GM18867 (cell line): ENCODE results near the gene NLRP3.
A peak's percentile ranks its signal among the peaks of the same experiment; 100 is the strongest.

ENCODE experiments used
- ATAC-seq: cut with Tn5 transposase; IDR thresholded peaks from one replicate; pipeline ENCODE4 v1.9.1; 2021; ENCODE audit warnings: mild to moderate bottlenecking, moderate library complexity; ENCODE audit not compliant: unreplicated experiment

Gene NLRP3

DNA sequence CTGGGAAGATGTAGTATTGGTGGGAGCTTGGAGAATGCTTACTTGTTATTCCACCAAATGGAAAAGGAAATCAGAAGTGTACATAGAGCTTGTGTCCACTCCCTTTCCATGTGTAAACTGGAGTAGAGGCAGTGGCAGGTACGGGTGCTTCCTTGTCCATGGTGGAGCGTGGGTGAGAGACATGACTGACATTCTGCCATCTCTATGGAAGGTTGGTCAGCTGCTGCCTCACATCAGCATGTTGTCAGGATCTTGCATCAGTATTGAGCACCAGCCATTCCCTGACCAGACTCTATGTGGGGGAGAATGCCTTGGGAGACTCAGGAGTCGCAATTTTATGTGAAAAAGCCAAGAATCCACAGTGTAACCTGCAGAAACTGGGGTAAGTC is 19.8 kb downstream of the NLRP3 start:
- ATAC-seq = no peak

GRCh38 chr1:247437551-247438505 is 21.9 kb downstream of the NLRP3 start:
- no peak for ATAC-seq

GRCh38 chr1:247440001-247440620 is 24.1 kb downstream of the NLRP3 start:
- ATAC-seq = peak; percentile 95

DNA sequence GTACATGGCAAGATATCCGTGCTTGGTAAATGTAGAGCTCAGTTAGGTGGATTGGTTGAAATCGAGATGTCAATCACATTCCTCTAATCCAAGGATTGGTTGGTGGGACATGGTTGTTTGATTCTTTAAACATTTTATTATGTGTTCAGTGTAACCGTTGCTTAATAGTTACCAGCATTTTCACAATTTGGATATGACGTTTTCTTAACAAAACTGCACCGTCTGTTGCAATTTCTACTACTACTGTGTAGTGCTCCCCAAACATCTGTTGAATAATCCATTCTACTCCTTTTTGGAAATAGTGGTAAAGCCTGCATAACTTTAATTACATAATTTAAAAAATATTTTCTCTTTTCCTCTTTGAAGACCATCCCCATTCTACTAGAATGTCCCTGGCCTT is 25.6 kb downstream of the NLRP3 start:
- ATAC-seq = no peak

- ATAC-seq = no peak
These were observed 26.2 kb downstream of the NLRP3 start for GRCh38 chr1:247442164-247442563.

- ATAC-seq = no peak
These were observed 27.7 kb downstream of the NLRP3 start for GRCh38 chr1:247443641-247444040.

GRCh38 chr1:247444571-247444970 is 28.6 kb downstream of the NLRP3 start:
- ATAC-seq = no peak

GRCh38 chr1:247445526-247446356 is 29.8 kb downstream of the NLRP3 start:
- no peak for ATAC-seq

- no peak for ATAC-seq
These were observed 31.4 kb downstream of the NLRP3 start for GRCh38 chr1:247447162-247447909.

DNA sequence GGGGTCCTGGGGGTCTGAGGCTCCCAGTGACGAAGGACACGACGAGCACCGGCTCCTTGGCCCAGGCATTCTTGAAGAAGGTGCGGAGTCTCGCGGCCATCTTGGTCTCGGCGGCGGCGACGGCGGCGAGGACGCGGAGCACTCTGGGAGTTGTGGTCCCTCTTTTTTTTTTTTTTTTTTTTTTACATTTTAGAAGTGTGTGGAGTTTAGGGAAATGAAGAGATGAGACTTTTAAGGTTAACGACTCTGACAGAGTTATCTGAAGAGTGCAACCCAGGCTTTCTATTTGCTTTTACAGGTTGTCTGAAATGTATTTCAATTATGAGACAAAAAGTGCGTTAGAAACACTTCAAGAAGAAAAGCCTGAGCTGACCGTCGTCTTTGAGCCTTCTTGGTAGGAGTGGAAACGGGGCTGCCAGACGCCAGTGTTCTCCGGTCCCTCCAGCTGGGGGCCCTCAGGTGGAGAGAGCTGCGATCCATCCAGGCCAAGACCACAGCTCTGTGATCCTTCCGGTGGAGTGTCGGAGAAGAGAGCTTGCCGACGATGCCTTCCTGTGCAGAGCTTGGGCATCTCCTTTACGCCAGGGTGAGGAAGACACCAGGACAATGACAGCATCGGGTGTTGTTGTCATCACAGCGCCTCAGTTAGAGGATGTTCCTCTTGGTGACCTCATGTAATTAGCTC is 32.3 kb downstream of the NLRP3 start:
- peak; percentile 57 for ATAC-seq

DNA sequence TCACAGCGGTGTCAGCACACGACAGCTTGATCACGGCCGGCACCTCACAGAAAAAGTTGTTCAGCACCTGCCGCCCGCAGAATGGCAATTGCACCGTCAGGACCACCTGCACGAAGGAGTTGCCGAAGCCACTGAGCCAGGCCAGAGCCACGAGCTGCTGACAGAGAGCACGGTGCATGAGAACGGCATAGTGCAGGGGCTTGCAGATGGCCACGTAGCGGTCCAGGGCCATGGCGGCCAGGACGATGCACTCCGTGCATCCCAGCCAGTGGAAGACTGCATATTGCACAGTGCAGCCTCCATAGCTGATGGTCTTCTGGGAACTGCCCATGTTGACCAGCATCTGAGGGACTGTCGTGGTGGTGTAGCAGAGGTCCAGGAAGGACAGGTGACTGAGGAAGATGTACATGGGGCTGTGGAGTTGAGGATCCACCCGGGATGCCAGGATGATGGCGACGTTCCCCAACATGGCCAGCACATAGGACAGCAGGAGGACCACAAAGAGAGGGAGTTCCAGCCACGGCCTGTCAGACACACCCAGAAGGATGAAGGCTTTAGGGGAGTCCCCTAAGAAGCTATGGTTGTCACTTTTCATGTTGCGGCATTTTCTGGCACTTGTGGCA is 35.5 kb downstream of the NLRP3 start:
- no peak for ATAC-seq

- ATAC-seq = no peak
These were observed 36.6 kb downstream of the NLRP3 start for GRCh38 chr1:247452447-247453039.

- no peak for ATAC-seq
These were observed 37.3 kb downstream of the NLRP3 start for GRCh38 chr1:247453245-247453644.

DNA sequence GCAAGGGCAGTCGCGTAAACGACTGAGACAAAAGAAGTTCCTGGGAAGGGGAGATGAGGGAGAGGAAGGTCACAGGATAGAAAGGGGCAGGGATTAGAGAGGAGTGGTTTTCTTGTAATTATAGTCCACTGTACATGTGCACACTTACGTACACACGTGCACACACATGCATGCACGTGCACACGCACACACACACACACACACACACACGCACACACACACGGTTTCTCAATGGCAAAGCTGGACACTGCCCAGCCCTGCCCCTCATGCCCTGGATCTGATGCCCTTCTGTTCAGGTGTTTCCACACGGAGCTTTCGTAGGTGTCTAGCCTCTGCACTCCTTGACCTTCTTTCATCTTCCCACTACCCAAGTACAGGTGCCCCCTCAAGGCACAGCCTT is 38.0 kb downstream of the NLRP3 start:
- no peak for ATAC-seq

DNA sequence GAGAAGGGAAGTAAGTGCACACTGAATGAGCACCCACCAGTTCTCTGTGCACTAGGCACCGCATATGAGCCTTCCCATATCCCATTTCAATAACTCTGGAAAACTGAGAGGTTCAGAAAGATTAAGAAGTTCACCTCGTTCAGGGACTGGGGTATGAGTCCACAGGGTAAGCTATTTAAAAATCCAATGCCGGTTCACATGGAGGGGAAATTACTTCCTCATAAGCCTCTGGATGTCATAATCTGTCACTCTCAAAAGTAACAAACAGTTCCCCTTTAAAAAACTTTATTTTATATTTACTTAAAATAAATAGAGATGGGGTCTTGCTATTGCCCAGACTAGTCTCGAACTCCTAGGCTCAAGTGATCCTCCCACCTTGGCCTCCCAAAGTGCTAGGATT is 40.0 kb downstream of the NLRP3 start:
- no peak for ATAC-seq

- ATAC-seq = no peak
These were observed 41.1 kb downstream of the NLRP3 start for GRCh38 chr1:247456914-247457639.

GRCh38 chr1:247459507-247459906 is 43.5 kb downstream of the NLRP3 start:
- ATAC-seq = no peak

DNA sequence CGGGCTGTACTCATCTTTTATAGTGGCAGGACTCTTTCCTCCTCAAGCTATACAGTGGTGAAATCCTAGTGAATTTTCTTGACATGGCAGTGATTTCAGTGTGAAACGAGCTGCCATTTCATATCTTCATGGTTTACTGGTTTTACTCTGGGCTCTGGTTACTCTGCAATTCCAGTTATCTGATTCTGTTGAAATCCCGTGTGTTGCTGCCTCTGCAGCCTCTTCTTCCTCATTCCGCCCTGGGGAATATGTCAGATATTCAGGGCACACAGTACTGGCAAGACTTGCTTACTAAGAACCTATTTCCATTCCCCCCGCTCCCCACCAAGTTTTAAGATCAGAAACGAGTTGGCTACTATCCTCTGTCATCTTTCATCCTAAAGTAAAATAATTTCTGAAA is 49.8 kb downstream of the NLRP3 start:
- no peak for ATAC-seq

DNA sequence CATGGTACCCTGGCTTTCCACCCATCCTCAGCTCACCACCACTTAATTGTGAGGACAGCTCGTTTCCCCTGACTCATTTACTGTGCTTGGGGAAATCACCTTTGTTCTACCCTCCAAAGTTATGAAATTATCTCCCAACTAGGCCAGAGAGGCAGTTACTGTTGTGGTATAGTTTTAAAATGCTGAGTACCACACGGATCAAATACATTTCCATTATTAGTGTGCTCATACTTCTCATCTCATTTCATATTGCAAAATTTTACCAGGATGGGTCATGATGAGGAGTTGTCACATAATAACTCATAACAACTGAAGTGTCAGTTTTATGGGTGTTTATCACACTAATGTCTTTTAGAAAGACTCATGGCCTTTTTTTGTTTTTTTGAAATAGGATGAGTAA is 51.2 kb downstream of the NLRP3 start:
- ATAC-seq = no peak
